HepG2 (cell line): ENCODE results near the gene GPC3. TPM values are rescaled to one million over a fixed set of nuclear protein-coding genes. Genes with fewer than 3 reads are reported as not detected.
A peak's percentile ranks its signal among the peaks of the same experiment; 100 is the strongest.

Experiments used
- ESRRA ChIP-seq: sonication (generic); formaldehyde crosslinking; IDR thresholded peaks from 2 replicates; pipeline ENCODE4 v1.5.1; 2020; ENCODE audit warnings: mild to moderate bottlenecking, low read depth, missing genetic modification reagents
- FOXJ3 ChIP-seq: sonication (generic); formaldehyde crosslinking; IDR thresholded peaks from 2 replicates; pipeline ENCODE4 v1.4.0; 2020; ENCODE audit warnings: missing genetic modification reagents, mild to moderate bottlenecking, borderline replicate concordance
- IRF2 ChIP-seq: IDR thresholded peaks from 2 replicates; pipeline ENCODE4 v1.6.1; 2018; ENCODE audit warnings: missing genetic modification reagents, missing compliant biosample characterization
- ISL2 ChIP-seq: sonication (generic); formaldehyde crosslinking; IDR thresholded peaks from 2 replicates; pipeline ENCODE4 v1.5.0; 2020; ENCODE audit warnings: missing genetic modification reagents
- KDM6A ChIP-seq: IDR thresholded peaks from 2 replicates; pipeline ENCODE4 v1.6.1; 2016; ENCODE audit warnings: low read depth
- KMT2B ChIP-seq: IDR thresholded peaks from 2 replicates; pipeline ENCODE4 v1.6.1; 2016; ENCODE audit warnings: missing genetic modification reagents, missing compliant biosample characterization
- MED13 ChIP-seq: sonication (generic); formaldehyde crosslinking; IDR thresholded peaks from 2 replicates; pipeline ENCODE4 v1.5.0; 2020; ENCODE audit warnings: missing genetic modification reagents
- NCOA2 ChIP-seq: sonication (generic); formaldehyde crosslinking; IDR thresholded peaks from 2 replicates; pipeline ENCODE4 v1.8.0; 2022; ENCODE audit warnings: inconsistent platforms
- NCOR1 ChIP-seq: fragments of 200-600 bp; sonication (generic); IDR thresholded peaks from 2 replicates; pipeline ENCODE4 v1.7.0; 2017; ENCODE audit warnings: antibody characterized with exemption, low read length, borderline replicate concordance
- NR2F1 ChIP-seq, 2 experiments: fragments of 450-650 bp in 1 of 2; formaldehyde crosslinking in 1 of 2; IDR thresholded peaks; 2 replicates each; pipeline versions ENCODE4 v1.5.0 to v1.6.1; 2016 to 2020; ENCODE audit warnings: mild to moderate bottlenecking in 1 of 2, missing compliant biosample characterization in 1 of 2, missing genetic modification reagents in 1 of 2, moderate library complexity in 1 of 2
- PHF21A ChIP-seq: sonication (generic); formaldehyde crosslinking; IDR thresholded peaks from 2 replicates; pipeline ENCODE4 v1.5.0; 2020; ENCODE audit warnings: mild to moderate bottlenecking, missing genetic modification reagents
- SALL2 ChIP-seq: sonication (generic); formaldehyde crosslinking; IDR thresholded peaks from 2 replicates; pipeline ENCODE4 v1.8.1; 2023; ENCODE audit warnings: mild to moderate bottlenecking, missing genetic modification reagents, inconsistent platforms
- TARDBP ChIP-seq: sonication (generic); formaldehyde crosslinking; IDR thresholded peaks from 2 replicates; pipeline ENCODE4 v1.8.0; 2022; ENCODE audit warnings: mild to moderate bottlenecking, missing genetic modification reagents
- TEAD3 ChIP-seq: optimal IDR thresholded peaks from 2 replicates; pipeline ENCODE3; 2016; ENCODE audit warnings: borderline replicate concordance
- TMF1 ChIP-seq: sonication (generic); formaldehyde crosslinking; IDR thresholded peaks from 2 replicates; pipeline ENCODE4 v1.8.1; 2022; ENCODE audit warnings: low read depth, missing genetic modification reagents
- ZMYM3 ChIP-seq: sonication (generic); formaldehyde crosslinking; IDR thresholded peaks from 2 replicates; pipeline ENCODE4 v1.5.1; 2020; ENCODE audit warnings: mild to moderate bottlenecking, missing genetic modification reagents
- ZNF17 ChIP-seq: sonication (generic); formaldehyde crosslinking; IDR thresholded peaks from 2 replicates; pipeline ENCODE4 v1.5.0; 2020; ENCODE audit warnings: mild to moderate bottlenecking, missing genetic modification reagents
- ZNF564 ChIP-seq: sonication (generic); formaldehyde crosslinking; IDR thresholded peaks from 2 replicates; pipeline ENCODE4 v1.8.1; 2023; ENCODE audit warnings: mild to moderate bottlenecking, missing genetic modification reagents
- ZNF652 ChIP-seq: IDR thresholded peaks from 2 replicates; pipeline ENCODE4 v1.6.1; 2016; ENCODE audit warnings: low read depth, borderline replicate concordance
- polyA plus RNA-seq, 8 experiments: library from polyadenylated mRNA; depleted of rRNA in 3 of 8; stranded (reverse) in 7 of 8; unstranded in 1 of 8; fragments of >200 nt; fragmentation: Illumina TruSeq in 4 of 8; extraction: Trizol in 4 of 8; gene quantifications; 2 replicates each; pipeline versions ENCODE4 v1.2.1 to v1.2.3, GENCODE V29; 2011 to 2016; ENCODE audit warnings: low read depth in 4 of 8, missing spikeins in 1 of 8, mixed read lengths in 1 of 8; ENCODE audit not compliant: insufficient read depth in 1 of 8
- total RNA-seq, 5 experiments: library from RNA; depleted of rRNA; stranded (reverse); fragments of >200 nt; fragmentation: Illumina TruSeq; extraction: Trizol; gene quantifications; 2 replicates each; pipeline ENCODE4 v1.2.3, GENCODE V29; 2016; ENCODE audit warnings: low read depth in 1 of 5
- TF ChIP-seq, protein P1 (sequence below), 2 experiments: fragments of 450-650 bp in 1 of 2; sonication (generic) in 1 of 2; formaldehyde crosslinking; IDR thresholded peaks; 2 replicates each; pipeline versions ENCODE4 v1.5.0 to v1.8.0; 2020 to 2022; ENCODE audit warnings: mild to moderate bottlenecking in 1 of 2, missing genetic modification reagents in 1 of 2
- TF ChIP-seq, protein P2 (sequence below): sonication (generic); formaldehyde crosslinking; IDR thresholded peaks from 2 replicates; pipeline ENCODE4 v1.4.0; 2020; ENCODE audit warnings: missing genetic modification reagents
- TF ChIP-seq, protein P3 (sequence below): IDR thresholded peaks from 2 replicates; pipeline ENCODE4 v1.4.0; 2020; ENCODE audit warnings: mild to moderate bottlenecking, missing genetic modification reagents
- TF ChIP-seq, protein P4 (sequence below): IDR thresholded peaks from 2 replicates; pipeline ENCODE4 v1.6.1; 2016; ENCODE audit warnings: missing genetic modification reagents, missing compliant biosample characterization
- TF ChIP-seq, protein P5 (sequence below): sonication (generic); formaldehyde crosslinking; IDR thresholded peaks from 2 replicates; pipeline ENCODE4 v1.4.0; 2020; ENCODE audit warnings: missing genetic modification reagents

GPC3 gene
- total and polyA plus RNA-seq, 2 of the 13 experiments (the other 11 are each of a cell fraction or from before 2014, with no cell fraction given) = 1,799 to 3,263 TPM

DNA sequence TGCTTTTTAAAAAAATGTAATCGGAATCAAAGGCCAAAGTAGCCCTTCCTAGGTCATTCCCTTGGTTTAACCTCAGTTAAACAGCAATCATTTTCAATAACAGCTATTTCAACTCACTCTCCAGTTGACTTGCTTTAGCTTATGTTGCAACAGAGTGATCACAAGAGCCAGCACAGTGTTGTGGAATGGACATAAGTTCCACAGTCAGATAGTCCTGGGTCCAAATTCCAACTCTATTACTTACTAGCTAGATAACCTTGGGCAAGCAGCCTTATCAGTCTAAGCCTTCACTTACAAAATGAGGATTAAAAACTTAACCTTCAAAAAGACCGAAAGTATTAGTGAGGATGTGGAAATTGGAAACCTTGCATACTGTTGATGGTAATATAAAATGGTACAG, 9.2 kb upstream of the GPC3 start (continued):
- TF ChIP-seq ISL2 (CRISPR knock-in tag) (peak; percentile 98), MED13 (peak; percentile 97), PHF21A (CRISPR knock-in tag) (peak; percentile 73; the same call in 1 of the 2 replicates), SALL2 (CRISPR knock-in tag) (0 out of 2 replicates have a peak, but pooled peaks have one; percentile 42), ZMYM3 (CRISPR knock-in tag) (no peak), TARDBP (CRISPR knock-in tag) (0 out of 2 replicates have a peak, but pooled peaks have one; percentile 21), ZNF17 (no peak), NCOR1 (peak; percentile 90), KDM6A (peak; percentile 75), ZNF564 (CRISPR knock-in tag) (no peak), NR2F1 (CRISPR knock-in tag; IDR thresholded peaks at IDR 0.05) (peak; percentile 53 to 66; a peak in 2 of 4 replicates), TMF1 (CRISPR knock-in tag) (no peak), KMT2B (CRISPR knock-in tag) (no peak), IRF2 (CRISPR knock-in tag) (peak; percentile 73), ESRRA (CRISPR knock-in tag) (peak; percentile 78), FOXJ3 (CRISPR knock-in tag) (peak; percentile 89; the same call in 1 of the 2 replicates), ZNF652 (CRISPR knock-in tag) (peak; percentile 63; the same call in 1 of the 2 replicates), NCOA2 (CRISPR knock-in tag) (peak; percentile 96), TEAD3 (CRISPR knock-in tag) (peak; percentile 90)
- TF ChIP-seq, protein P1, sequence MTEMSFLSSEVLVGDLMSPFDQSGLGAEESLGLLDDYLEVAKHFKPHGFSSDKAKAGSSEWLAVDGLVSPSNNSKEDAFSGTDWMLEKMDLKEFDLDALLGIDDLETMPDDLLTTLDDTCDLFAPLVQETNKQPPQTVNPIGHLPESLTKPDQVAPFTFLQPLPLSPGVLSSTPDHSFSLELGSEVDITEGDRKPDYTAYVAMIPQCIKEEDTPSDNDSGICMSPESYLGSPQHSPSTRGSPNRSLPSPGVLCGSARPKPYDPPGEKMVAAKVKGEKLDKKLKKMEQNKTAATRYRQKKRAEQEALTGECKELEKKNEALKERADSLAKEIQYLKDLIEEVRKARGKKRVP (CRISPR knock-in tag; IDR thresholded peaks at IDR 0.05) = peak in 1 of 2 experiments; percentile 55; a peak in 2 of 4 replicates
- TF ChIP-seq, protein P2, sequence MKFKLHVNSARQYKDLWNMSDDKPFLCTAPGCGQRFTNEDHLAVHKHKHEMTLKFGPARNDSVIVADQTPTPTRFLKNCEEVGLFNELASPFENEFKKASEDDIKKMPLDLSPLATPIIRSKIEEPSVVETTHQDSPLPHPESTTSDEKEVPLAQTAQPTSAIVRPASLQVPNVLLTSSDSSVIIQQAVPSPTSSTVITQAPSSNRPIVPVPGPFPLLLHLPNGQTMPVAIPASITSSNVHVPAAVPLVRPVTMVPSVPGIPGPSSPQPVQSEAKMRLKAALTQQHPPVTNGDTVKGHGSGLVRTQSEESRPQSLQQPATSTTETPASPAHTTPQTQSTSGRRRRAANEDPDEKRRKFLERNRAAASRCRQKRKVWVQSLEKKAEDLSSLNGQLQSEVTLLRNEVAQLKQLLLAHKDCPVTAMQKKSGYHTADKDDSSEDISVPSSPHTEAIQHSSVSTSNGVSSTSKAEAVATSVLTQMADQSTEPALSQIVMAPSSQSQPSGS (CRISPR knock-in tag) = peak; percentile 71; the same call in 1 of the 2 replicates
- TF ChIP-seq, protein P3, sequence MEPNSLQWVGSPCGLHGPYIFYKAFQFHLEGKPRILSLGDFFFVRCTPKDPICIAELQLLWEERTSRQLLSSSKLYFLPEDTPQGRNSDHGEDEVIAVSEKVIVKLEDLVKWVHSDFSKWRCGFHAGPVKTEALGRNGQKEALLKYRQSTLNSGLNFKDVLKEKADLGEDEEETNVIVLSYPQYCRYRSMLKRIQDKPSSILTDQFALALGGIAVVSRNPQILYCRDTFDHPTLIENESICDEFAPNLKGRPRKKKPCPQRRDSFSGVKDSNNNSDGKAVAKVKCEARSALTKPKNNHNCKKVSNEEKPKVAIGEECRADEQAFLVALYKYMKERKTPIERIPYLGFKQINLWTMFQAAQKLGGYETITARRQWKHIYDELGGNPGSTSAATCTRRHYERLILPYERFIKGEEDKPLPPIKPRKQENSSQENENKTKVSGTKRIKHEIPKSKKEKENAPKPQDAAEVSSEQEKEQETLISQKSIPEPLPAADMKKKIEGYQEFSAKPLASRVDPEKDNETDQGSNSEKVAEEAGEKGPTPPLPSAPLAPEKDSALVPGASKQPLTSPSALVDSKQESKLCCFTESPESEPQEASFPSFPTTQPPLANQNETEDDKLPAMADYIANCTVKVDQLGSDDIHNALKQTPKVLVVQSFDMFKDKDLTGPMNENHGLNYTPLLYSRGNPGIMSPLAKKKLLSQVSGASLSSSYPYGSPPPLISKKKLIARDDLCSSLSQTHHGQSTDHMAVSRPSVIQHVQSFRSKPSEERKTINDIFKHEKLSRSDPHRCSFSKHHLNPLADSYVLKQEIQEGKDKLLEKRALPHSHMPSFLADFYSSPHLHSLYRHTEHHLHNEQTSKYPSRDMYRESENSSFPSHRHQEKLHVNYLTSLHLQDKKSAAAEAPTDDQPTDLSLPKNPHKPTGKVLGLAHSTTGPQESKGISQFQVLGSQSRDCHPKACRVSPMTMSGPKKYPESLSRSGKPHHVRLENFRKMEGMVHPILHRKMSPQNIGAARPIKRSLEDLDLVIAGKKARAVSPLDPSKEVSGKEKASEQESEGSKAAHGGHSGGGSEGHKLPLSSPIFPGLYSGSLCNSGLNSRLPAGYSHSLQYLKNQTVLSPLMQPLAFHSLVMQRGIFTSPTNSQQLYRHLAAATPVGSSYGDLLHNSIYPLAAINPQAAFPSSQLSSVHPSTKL (CRISPR knock-in tag) = peak; percentile 95
- TF ChIP-seq, protein P4, sequence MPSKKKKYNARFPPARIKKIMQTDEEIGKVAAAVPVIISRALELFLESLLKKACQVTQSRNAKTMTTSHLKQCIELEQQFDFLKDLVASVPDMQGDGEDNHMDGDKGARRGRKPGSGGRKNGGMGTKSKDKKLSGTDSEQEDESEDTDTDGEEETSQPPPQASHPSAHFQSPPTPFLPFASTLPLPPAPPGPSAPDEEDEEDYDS (CRISPR knock-in tag) = peak; percentile 52; the same call in 1 of the 2 replicates
- TF ChIP-seq, protein P5, sequence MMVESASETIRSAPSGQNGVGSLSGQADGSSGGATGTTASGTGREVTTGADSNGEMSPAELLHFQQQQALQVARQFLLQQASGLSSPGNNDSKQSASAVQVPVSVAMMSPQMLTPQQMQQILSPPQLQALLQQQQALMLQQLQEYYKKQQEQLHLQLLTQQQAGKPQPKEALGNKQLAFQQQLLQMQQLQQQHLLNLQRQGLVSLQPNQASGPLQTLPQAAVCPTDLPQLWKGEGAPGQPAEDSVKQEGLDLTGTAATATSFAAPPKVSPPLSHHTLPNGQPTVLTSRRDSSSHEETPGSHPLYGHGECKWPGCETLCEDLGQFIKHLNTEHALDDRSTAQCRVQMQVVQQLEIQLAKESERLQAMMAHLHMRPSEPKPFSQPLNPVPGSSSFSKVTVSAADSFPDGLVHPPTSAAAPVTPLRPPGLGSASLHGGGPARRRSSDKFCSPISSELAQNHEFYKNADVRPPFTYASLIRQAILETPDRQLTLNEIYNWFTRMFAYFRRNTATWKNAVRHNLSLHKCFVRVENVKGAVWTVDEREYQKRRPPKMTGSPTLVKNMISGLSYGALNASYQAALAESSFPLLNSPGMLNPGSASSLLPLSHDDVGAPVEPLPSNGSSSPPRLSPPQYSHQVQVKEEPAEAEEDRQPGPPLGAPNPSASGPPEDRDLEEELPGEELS (CRISPR knock-in tag) = peak; percentile 86
